Activated B cell treated with CpG ODN at 0.5 μM for 24 hours (primary cell): Measurements from ENCODE around the gene SKIC3. TPM values are rescaled to one million over a fixed set of nuclear protein-coding genes. Genes with fewer than 3 reads are reported as not detected.

Experiments used
- ATAC-seq: fragments of 200-7000 bp; cut with Tn5 transposase; one replicate; pipeline ENCODE4 v1.10.0; 2021; ENCODE audit warnings: low read depth, mild to moderate bottlenecking, moderate library complexity
- CTCF ChIA-PET: fragments of 350-600 bp; sonication (Branson Sonifier 250); formaldehyde crosslinking; loops from one replicate; lab custom pipeline; 2021; ENCODE audit warnings: antibody characterized with exemption; lab: Charles Lee
- POLR2A ChIA-PET: fragments of 350-600 bp; sonication (Branson Sonifier 250); formaldehyde crosslinking; loops from one replicate; lab custom pipeline; 2021; ENCODE audit warnings: antibody characterized with exemption; lab: Charles Lee
- DNase-seq: peaks from one replicate; pipeline ENCODE4 v3.0.0; 2022
- H3K27ac Mint-ChIP-seq: one replicate; pipeline ENCODE4 v1.8.0; 2020; ENCODE audit warnings: mixed read lengths
- H3K27me3 Mint-ChIP-seq: one replicate; pipeline ENCODE4 v1.8.0; 2021; ENCODE audit warnings: mixed read lengths
- H3K36me3 Mint-ChIP-seq: one replicate; pipeline ENCODE4 v1.8.0; 2021; ENCODE audit warnings: low read depth, mixed read lengths
- H3K4me1 Mint-ChIP-seq: one replicate; pipeline ENCODE4 v1.8.0; 2021; ENCODE audit warnings: mixed read lengths
- H3K4me3 Mint-ChIP-seq: one replicate; pipeline ENCODE4 v1.8.0; 2020; ENCODE audit warnings: mild to moderate bottlenecking, mixed read lengths
- H3K9me3 Mint-ChIP-seq: one replicate; pipeline ENCODE4 v1.8.0; 2020; ENCODE audit warnings: mixed read lengths
- intact Hi-C: fragments of 100-400 bp; cut with micrococcal nuclease; formaldehyde crosslinking; loops from one replicate; pipeline ENCODE4 v1.15.1; 2024
- total RNA-seq: library from RNA; stranded (reverse); gene quantifications from 2 replicates; pipeline ENCODE4 v1.2.3, GENCODE V29; 2022
- TF ChIP-seq, protein P1 (sequence below): fragments of 200-600 bp; IDR thresholded peaks from one replicate; pipeline ENCODE4 v1.8.0; 2022; ENCODE audit warnings: antibody characterized with exemption, mild to moderate bottlenecking

The SKIC3 gene
- total RNA-seq, 1 donor from 2014 or later = 78.7 TPM

DNA sequence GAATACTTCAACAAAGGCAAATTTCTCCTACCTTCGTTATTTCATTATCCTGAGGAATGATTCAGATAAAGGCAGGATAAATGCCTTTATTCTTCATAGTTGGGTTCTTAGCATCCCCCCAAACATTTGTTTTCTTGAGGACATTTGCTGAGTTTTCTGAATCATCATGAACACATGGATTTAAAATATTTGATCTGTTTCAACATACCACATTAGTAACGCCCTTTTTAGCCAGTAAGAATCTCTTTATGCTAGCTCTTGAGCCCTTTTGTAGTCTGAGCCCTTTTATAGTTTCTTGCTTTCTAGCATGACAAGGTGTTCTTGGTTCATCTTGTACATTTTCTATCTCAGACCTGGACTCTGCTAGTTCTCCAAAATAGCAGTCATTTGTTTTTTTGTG lies 27.9 kb downstream of the SKIC3 start:
- H3K4me3 Mint-ChIP-seq = no peak overlapping the region

DNA sequence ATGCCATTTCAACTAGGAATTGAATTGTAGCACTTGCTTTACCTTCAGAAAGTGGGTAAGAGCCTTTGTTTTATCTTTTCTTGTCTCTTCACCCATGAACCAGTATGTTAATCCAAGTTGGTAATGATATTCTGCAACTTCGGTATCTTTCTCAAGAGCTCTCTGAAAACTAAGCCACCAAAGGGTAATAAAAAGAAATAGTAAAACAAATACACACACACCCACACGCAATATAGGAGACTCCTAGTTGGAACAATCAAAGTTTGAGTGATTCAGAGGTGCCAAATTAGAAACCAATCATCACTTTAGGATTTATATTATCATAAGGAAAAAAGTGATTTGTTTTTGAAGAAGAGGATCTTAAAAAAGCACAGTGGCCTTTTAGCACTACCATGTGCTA lies 30.4 kb downstream of the SKIC3 start:
- POLR2A ChIA-PET = no interaction called here
- CTCF ChIA-PET = no interaction called here
- H3K27me3 Mint-ChIP-seq = no peaks in the 10 kb centered on the region

More for the DNA sequence above, 27.9 kb downstream of the SKIC3 start:
- no peak for DNase-seq
- intact Hi-C loops = no loop called here
- CTCF ChIA-PET = no interaction called here
- no peaks in the 10 kb centered on the region for H3K27me3 Mint-ChIP-seq
- H3K36me3 Mint-ChIP-seq = peaks cover 77% of the 10 kb centered on the region
- H3K9me3 Mint-ChIP-seq = no peaks in the 10 kb centered on the region
- TF ChIP-seq, protein P1, sequence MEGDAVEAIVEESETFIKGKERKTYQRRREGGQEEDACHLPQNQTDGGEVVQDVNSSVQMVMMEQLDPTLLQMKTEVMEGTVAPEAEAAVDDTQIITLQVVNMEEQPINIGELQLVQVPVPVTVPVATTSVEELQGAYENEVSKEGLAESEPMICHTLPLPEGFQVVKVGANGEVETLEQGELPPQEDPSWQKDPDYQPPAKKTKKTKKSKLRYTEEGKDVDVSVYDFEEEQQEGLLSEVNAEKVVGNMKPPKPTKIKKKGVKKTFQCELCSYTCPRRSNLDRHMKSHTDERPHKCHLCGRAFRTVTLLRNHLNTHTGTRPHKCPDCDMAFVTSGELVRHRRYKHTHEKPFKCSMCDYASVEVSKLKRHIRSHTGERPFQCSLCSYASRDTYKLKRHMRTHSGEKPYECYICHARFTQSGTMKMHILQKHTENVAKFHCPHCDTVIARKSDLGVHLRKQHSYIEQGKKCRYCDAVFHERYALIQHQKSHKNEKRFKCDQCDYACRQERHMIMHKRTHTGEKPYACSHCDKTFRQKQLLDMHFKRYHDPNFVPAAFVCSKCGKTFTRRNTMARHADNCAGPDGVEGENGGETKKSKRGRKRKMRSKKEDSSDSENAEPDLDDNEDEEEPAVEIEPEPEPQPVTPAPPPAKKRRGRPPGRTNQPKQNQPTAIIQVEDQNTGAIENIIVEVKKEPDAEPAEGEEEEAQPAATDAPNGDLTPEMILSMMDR = no peak
- POLR2A ChIA-PET = no interaction called here
- no peak for ATAC-seq
- H3K27ac Mint-ChIP-seq = no peak overlapping the region
- H3K4me1 Mint-ChIP-seq = peaks cover 3% of the 10 kb centered on the region

DNA sequence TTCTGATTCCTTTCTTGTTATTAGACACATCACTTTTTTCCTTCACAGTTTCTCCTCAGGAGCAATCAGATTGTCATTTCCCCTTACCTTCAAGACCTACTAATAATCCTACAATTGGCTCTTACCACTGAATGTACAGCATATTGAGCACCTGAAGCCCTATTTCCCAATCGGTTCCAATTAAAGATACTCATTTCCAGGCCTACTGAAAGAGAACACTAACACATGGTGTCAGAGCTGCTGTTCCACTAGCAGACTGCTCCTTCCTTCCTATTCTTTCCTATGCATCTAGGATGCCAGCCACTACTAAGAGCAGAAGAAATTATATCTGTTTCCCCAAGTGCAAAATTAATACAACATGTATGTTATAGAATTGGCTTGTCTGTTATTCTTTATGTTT lies 34.6 kb downstream of the SKIC3 start:
- TF ChIP-seq, protein P1 = no peak
- ATAC-seq = no peak
- intact Hi-C loops = no loop called here
- H3K4me3 Mint-ChIP-seq = no peak overlapping the region
- POLR2A ChIA-PET = no interaction called here
- no peaks in the 10 kb centered on the region for H3K27me3 Mint-ChIP-seq
- peaks cover 68% of the 10 kb centered on the region for H3K36me3 Mint-ChIP-seq
- no peaks in the 10 kb centered on the region for H3K4me1 Mint-ChIP-seq
- H3K9me3 Mint-ChIP-seq = no peaks in the 10 kb centered on the region
- H3K27ac Mint-ChIP-seq = no peak overlapping the region
- CTCF ChIA-PET = no interaction called here
- DNase-seq = no peak

More for the DNA sequence above, 30.4 kb downstream of the SKIC3 start:
- ATAC-seq = no peak
- H3K4me3 Mint-ChIP-seq = no peak overlapping the region
- TF ChIP-seq, protein P1 = no peak
- H3K36me3 Mint-ChIP-seq = peaks cover 77% of the 10 kb centered on the region
- no peaks in the 10 kb centered on the region for H3K9me3 Mint-ChIP-seq
- DNase-seq = no peak
- intact Hi-C loops = no loop called here
- no peak overlapping the region for H3K27ac Mint-ChIP-seq
- H3K4me1 Mint-ChIP-seq = no peaks in the 10 kb centered on the region

DNA sequence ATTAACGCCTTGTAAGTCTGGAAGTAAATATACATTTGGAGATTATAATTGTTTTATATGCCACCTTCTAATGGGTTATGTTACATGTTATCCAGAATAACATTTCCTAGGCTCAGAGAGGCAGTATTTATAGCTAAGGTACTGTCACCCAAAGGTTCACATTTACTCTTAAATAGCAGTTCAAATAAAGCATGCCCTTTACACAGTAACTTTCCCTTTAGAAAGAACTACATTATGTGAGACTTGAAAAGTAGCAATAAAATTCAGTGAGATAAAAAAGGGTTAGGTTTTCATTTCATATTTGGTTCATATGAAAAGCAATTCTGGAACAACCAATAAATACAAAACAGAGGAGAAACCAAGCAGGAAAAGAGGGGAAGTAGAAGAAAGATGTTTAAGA lies 35.1 kb downstream of the SKIC3 start:
- intact Hi-C loops = no loop called here
- no peak for ATAC-seq
- Mint-ChIP-seq H3K4me1 (no peaks in the 10 kb centered on the region), H3K9me3 (no peaks in the 10 kb centered on the region), H3K4me3 (no peak overlapping the region), H3K27me3 (no peaks in the 10 kb centered on the region), H3K27ac (no peak overlapping the region), H3K36me3 (peaks cover 67% of the 10 kb centered on the region)
- TF ChIP-seq, protein P1 = no peak
- ChIA-PET CTCF (no interaction called here), POLR2A (no interaction called here)
- DNase-seq = no peak

DNA sequence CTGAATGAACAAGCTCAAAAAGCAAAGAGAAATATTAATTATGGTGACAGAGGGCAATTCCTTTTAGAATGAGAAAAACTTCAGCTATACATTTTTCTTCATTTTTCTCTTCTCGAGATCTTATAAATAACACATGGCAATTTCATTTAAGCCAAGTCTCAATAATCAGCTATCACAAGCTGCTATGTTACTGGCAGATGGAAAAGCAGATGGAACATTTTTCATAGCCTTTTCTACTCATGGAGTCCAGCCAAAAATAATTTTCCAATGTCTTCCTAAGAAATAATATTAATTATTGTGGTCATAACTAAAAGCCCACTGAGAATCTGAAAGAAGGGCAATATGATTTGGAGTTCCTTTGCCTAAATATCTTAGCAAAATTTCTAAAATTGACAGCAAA lies 35.6 kb downstream of the SKIC3 start:
- no peak overlapping the region for H3K27ac Mint-ChIP-seq
- ATAC-seq (no peak), DNase-seq (no peak)
- H3K9me3 Mint-ChIP-seq = no peaks in the 10 kb centered on the region
- no peaks in the 10 kb centered on the region for H3K27me3 Mint-ChIP-seq
- H3K36me3 Mint-ChIP-seq = peaks cover 68% of the 10 kb centered on the region
- intact Hi-C loops = no loop called here
- ChIA-PET POLR2A (interaction anchor here (0.7 kb wide), 1 partner anchor 63 kb away, joined by 6 read pairs; no protein-coding TSS in a partner anchor), CTCF (no interaction called here)
- no peak overlapping the region for H3K4me3 Mint-ChIP-seq
- H3K4me1 Mint-ChIP-seq = no peaks in the 10 kb centered on the region
- TF ChIP-seq, protein P1 = no peak
